Neural progenitor cell (in vitro differentiated cells): ENCODE results near the gene EVC.

ENCODE experiments used
- EZH2 ChIP-seq: fragments of 200-600 bp; sonication (generic); IDR thresholded peaks from 2 replicates; pipeline ENCODE4 v1.6.1; 2017; ENCODE audit warnings: antibody characterized with exemption, mild to moderate bottlenecking, moderate library complexity
- EZH2phosphoT487 ChIP-seq: fragments of 200-600 bp; sonication (generic); IDR thresholded peaks from 2 replicates; pipeline ENCODE4 v1.6.1; 2017; ENCODE audit warnings: antibody characterized with exemption
- TF ChIP-seq, protein P1 (sequence below): fragments of 200-600 bp; sonication (generic); IDR thresholded peaks from 2 replicates; pipeline ENCODE4 v1.5.1; 2017; ENCODE audit warnings: antibody characterized with exemption, mild to moderate bottlenecking

GRCh38 chr4:5712931-5713330 lies 1.9 kb downstream of the EVC start:
- TF ChIP-seq, protein P1, sequence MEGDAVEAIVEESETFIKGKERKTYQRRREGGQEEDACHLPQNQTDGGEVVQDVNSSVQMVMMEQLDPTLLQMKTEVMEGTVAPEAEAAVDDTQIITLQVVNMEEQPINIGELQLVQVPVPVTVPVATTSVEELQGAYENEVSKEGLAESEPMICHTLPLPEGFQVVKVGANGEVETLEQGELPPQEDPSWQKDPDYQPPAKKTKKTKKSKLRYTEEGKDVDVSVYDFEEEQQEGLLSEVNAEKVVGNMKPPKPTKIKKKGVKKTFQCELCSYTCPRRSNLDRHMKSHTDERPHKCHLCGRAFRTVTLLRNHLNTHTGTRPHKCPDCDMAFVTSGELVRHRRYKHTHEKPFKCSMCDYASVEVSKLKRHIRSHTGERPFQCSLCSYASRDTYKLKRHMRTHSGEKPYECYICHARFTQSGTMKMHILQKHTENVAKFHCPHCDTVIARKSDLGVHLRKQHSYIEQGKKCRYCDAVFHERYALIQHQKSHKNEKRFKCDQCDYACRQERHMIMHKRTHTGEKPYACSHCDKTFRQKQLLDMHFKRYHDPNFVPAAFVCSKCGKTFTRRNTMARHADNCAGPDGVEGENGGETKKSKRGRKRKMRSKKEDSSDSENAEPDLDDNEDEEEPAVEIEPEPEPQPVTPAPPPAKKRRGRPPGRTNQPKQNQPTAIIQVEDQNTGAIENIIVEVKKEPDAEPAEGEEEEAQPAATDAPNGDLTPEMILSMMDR = no peak
- no peak for TF ChIP-seq EZH2phosphoT487
- TF ChIP-seq EZH2 = no peak
